C4-2B (cell line): Measurements from ENCODE around the gene AUH.

Experiments used
- H3K27ac ChIP-seq: fragments of 450-650 bp; 2 replicates; pipeline ENCODE4 v1.5.1; 2017
- CTCF ChIP-seq: fragments of 450-650 bp; conservative IDR thresholded peaks from 2 replicates; pipeline ENCODE4 v1.5.1; 2017; ENCODE audit warnings: mild to moderate bottlenecking
- ZFX ChIP-seq: fragments of 450-650 bp; IDR thresholded peaks from 2 replicates; pipeline ENCODE4 v1.6.1; 2017

Gene AUH

DNA sequence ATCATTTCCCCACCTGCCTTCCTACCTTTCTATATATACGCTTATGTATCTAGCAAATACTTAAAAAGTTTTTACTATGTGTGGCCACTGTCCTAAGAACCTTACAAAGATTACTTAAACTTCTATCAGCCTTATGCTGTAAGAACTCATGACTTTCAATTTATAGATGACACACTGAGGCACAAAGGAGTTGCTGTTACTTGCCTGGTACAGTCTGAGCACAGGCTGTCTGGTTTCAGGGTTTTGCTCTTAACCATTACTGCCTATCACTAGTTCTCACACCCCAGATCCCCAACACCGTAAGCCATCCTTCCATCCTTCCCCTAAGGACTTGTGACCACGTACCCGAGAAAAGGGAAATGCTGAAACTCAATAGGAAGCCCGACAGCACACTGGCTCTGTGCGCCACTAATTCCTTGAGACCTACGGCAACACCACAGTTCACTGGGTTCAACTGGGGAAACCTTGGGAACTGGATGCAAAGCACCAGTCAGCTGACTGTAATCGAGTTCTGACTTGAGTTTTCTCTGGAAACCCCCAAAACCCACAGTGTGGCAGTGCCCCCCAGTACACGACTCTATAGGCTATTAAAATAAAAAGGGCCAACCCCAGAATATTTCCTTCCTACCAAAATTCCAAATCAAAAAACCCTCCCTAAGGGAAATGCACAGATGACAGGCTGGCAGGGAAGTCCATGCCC is 56.0 kb downstream of the AUH start:
- TF ChIP-seq CTCF (no peak), ZFX (no peak)
- H3K27ac ChIP-seq: no peak overlapping the region

DNA sequence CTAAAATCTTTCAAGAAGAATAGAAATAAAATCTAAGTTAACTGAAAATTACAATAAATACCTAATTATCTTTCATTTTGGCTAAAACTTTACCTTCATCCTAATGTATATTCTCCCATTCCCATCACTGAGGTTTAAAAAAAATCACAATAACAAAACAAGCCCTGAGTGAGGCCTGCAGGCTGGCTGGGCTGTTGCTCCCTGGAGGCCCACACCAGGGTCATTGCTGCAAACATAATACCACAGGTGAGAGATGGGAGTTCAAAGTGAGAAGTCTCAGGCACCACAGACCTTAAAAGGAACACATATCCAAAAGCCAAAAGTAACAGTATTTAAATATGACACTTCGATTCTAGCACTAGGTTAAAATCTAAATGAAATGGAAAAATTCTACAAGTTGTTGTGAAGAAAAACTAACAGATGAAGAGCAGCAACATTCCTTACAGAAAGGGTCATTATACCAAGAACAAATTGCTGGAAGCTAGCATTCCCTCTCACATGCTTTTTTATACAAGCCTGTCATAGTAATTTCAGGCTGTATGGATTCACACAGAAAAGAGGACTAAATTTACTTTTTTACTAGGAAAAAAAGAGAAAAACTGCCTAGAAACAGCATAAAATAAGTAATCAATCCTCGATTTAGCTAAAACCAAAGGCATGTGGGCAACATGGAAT is 57.8 kb downstream of the AUH start:
- TF ChIP-seq CTCF: no peak
- TF ChIP-seq ZFX: no peak
- H3K27ac ChIP-seq: no peak overlapping the region

GRCh38 chr9:91302831-91303230 is 58.9 kb downstream of the AUH start:
- H3K27ac ChIP-seq: no peak overlapping the region
- TF ChIP-seq ZFX (no peak), CTCF (no peak)

- TF ChIP-seq CTCF (no peak), ZFX (no peak)
- H3K27ac ChIP-seq: no peak overlapping the region
Observed at GRCh38 chr9:91301161-91301560, 60.6 kb downstream of the AUH start.

- TF ChIP-seq ZFX: no peak
- TF ChIP-seq CTCF: no peak
Observed at GRCh38 chr9:91298311-91298710, 63.4 kb downstream of the AUH start.

DNA sequence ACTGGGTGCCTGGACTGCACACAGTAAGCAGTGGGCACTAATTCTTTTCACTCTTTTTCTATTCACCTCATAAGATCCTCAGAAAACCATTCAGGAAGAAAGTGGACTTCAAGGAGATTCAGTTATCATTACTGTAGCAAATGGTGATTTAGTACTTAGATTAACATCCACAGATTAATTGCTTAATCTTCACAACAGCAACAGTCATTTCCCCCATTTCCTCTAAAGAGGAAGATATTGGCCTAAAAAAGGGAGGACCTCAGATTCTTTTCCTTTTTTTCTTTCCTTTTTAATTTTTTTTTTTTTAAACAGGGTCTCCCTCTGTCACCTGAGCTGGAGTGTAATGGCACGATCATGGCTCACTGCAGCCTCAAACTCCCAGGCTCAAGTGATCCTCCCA is 64.4 kb downstream of the AUH start:
- no peak for TF ChIP-seq ZFX
- no peak for TF ChIP-seq CTCF
- no peak overlapping the region for H3K27ac ChIP-seq

More at GRCh38 chr9:91298311-91298710, 63.4 kb downstream of the AUH start:
- no peak overlapping the region for H3K27ac ChIP-seq

- TF ChIP-seq CTCF (no peak), ZFX (no peak)
- H3K27ac ChIP-seq: no peak overlapping the region
Observed at GRCh38 chr9:91296354-91296753, 65.4 kb downstream of the AUH start.
